Globus pallidus (tissue), 1 donor: ENCODE data around the gene SLC23A1.
"Not testable (repeated sequence)": the region's sequence is repeated elsewhere in the genome, so short reads cannot be mapped to it uniquely, and the experiment has no call there.

Source experiments
- DNase-seq: peaks from one replicate; pipeline ENCODE4 v3.0.0-alpha.2; 2015; ENCODE audit warnings: low spot score

The SLC23A1 gene

DNA sequence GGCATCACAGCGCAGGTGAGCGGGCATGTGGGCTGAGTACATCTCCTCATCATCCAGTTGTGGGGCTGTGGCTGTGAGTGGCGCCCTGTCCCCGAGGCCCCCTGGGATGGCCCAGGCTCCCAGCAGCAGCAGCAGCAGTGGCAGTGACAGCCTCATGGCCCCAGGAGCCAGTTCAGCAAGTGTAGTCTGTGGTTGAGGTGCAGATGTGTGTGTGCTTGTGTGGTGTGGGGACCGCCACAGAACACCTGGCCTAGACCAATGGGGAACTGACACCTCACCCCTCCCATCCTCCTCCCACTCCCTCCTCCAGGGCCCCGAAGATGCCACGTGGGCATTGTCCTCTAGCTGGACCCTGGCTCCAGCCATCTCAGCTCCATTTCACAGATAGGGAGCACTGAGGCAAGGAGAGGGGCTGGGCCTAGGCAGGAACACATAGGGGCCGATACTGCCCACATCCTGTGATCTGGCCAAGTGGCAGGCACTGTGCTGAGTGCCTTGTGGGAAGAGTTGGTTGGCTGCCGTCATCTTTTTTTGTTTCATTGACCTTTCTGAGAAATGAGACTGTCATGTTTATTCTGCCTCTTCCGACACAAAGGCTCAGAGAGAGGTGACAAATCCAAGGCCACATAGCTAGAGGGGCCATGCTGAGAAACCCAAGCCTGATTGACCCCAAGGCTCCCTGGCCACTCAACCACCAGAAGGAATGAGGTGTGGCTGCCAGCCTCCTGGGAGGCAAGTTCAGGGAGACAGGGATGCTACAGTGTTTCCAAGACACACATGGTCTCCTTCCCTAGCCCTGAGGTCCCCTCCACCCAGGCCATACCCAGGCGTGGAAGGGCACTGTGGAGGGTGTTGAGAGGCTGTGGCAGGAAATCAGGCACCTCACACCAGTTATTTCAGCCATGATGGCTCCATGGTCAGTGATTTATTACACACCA lies 6.9 kb upstream of the SLC23A1 start, which contains the start of gene MZB1:
Gene MZB1, minus strand, starts transcription at position 213 of the 938 bp plus-strand sequence. Its CDS starts 57 bp downstream, at position 156.
- no peak for DNase-seq

DNA sequence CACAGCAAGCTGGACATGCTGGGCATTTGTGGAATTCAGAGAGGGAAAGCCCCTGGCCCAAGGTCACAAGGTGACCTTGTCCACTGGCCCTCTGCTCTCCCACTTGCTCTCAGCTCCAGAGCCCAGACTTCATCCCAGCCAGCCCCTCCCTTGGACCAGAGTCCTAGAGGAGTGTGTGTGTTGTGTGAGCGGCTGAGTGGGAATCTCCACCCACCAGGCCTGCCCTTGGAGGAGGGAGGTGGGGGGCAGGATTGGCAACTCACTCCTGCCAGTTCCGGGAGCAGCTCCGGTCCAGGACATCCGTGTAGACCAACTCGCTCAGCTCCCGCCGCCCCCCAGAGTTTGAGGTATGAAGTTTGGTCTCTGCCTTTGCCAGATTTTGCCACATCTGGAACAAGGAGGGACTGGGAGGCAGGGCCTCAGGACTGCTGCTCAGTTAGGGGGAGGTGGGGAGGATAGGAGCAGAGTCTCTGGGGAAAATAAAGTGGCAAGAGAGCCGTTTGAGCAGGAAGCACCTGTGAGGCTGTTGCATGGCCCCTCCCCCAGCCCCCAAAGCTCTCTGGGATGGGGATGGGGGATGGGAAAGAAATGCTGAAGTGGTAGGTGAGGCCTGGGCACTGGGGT lies 5.2 kb upstream of the SLC23A1 start:
- DNase-seq, result no peak

- DNase-seq, result no peak
Measured at GRCh38 chr5:139387611-139388197, 4.6 kb upstream of the SLC23A1 start.

GRCh38 chr5:139386956-139387355 lies 3.9 kb upstream of the SLC23A1 start:
- DNase-seq, result not testable (repeated sequence)

GRCh38 chr5:139386050-139386438 lies 2.9 kb upstream of the SLC23A1 start:
- DNase-seq, result no peak

GRCh38 chr5:139385061-139386049 lies 2.3 kb upstream of the SLC23A1 start:
- DNase-seq, result no peak

DNA sequence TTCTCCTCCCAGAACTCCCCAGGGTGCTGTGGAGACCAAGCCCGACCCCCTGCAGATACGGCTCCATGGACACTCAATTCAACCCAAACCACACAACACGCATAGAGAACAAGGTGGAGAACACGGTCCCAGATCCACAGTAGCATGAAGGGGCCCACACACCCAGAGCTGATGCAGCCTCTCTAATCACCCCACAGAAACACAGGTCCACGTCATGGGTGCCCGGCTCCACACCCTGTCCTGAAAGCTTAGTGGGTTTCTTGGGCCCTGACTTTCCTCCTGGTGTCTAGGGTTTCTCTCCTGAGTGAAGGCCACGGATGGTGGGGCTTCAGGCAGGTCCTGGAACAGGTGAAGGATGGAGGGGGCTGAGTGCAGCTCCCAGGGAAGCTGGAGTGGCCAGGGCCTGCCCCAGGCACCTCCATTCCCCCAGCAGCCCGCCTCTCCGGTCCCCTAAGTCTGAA lies 1.5 kb upstream of the SLC23A1 start:
- no peak for DNase-seq

- DNase-seq, result no peak
Measured at GRCh38 chr5:139383993-139384590, 995 bp upstream of the SLC23A1 start.

- DNase-seq, result no peak
Measured at GRCh38 chr5:139382807-139383206, 290 bp downstream of the SLC23A1 start.

DNA sequence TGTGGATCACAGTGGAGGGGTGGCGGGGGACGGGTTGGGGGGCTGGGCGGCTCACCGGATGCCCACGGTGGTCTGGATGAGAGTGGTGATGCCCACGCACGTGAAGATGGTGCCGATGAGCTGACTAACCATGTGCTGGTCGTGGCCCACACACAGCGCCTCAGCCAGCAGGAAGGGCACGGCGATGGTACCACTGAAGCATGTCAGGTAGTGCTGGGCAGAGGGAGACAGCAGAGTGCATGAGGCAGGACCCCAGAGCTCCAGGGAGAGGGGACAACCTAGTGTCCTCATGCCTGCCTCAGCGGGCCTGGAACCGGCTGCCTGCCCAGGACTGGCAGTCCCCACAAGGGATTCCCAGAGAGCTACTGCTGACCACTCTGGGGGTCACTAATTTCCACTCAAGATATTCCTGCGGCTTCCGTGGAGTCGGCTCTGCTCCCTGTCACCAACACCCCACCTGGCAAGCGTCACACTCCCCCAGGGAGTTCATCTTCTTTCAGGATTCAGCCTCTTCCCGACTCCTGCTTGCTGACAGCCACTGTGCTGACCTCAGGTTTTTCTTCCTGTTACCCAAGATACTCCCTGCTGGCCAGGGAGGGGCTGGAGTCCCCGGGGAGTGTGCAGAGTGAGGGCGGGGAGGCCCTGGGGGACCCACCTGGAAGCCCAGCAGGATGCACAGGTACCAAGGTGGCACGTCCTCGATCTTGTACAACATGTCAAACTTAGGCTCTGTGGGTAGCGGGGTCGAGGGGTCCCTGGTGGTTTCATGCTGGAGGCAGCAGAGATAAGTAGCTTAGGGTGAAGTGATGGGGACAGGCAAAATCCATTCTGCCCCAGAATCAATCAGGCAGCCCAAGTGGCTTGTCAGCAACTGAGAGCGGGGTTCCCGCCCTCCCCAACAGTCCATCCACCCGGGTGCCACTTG lies 998 bp downstream of the SLC23A1 start:
- no peak for DNase-seq

GRCh38 chr5:139379626-139380449 lies 3.3 kb downstream of the SLC23A1 start:
- no peak for DNase-seq

DNA sequence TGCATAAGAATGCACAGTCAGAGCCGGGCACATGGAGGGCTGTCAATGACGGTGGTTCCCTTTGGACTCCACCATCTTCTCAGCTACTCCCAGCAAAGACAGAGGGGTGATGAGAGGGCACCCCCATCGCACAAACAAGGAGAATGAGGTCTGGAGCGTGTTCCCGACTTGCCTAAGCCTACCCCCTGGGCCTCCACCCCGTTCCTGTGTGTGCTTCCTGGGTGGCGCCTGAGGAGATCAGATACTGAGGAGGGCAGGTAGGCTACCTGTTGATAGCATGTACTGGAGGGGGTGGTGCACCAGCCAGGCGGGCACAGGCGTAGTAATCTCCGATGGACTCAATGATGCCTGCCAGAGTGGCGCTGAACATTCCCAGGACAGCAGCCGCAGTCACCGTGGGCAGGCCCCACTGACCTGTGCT lies 4.1 kb downstream of the SLC23A1 start:
- no peak for DNase-seq

DNA sequence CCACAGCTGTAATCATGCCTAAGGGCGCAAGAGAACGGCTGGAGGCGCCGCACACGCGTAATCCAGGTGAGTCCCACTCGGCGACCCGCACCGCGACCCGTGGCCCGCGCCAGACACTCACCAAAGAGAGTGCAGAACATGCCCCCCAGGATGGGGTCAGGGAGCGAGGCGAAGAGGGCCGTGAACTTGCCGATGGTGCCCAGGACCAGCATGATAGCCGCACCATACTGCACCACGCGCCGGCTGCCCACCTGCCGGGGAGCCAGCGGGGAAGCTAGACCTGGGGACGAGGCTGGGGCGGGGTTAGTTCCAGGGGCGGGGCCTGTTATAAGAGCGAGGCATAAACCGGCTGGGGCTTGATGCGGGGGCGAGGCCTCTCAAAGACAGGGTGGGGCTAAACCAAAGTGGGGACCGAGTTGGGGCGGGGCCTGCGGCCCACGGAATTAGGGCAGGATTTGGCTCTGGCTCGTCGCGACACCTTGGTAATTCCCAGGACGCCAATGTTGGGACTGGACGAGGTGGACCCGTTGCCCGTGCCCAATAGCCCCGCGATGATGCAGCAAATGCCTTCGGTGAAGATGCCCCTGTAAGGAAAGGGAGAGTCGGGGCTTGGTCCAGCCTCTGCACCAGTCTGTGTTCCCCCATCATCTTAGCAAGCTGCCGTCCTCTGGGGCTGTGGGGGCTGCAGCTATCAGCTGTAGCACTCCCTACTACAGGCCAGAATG lies 4.8 kb downstream of the SLC23A1 start:
- no peak for DNase-seq

- DNase-seq, result no peak
Measured at GRCh38 chr5:139377226-139377625, 5.9 kb downstream of the SLC23A1 start.

- DNase-seq, result no peak
Measured at GRCh38 chr5:139376364-139376763, 6.7 kb downstream of the SLC23A1 start.

GRCh38 chr5:139374909-139375308 lies 8.2 kb downstream of the SLC23A1 start:
- DNase-seq, result no peak

GRCh38 chr5:139371482-139372435 lies 11.3 kb downstream of the SLC23A1 start:
- no peak for DNase-seq
